Common myeloid progenitor, CD34-positive (primary cell): ENCODE measurements around the gene SUCLG1.
"Not testable (repeated sequence)": the region's sequence is repeated elsewhere in the genome, so short reads cannot be mapped to it uniquely, and the experiment has no call there.

Experiments
- CTCF ChIA-PET: fragments of 350-600 bp; sonication (Branson Sonifier 250); formaldehyde crosslinking; loops from one replicate; lab custom pipeline; 2021; ENCODE audit warnings: antibody characterized with exemption; lab: Charles Lee
- POLR2A ChIA-PET: fragments of 350-600 bp; sonication (Branson Sonifier 250); formaldehyde crosslinking; loops from one replicate; lab custom pipeline; 2021; ENCODE audit warnings: antibody characterized with exemption; lab: Charles Lee
- DNase-seq, 3 donors: peaks; one replicate each; pipeline versions ENCODE4 v3.0.0 to v3.0.0-alpha.2; 2013
- H3K27ac ChIP-seq, 2 experiments: 1 replicate in 1 of 2; 2 replicates in 1 of 2; pipeline ENCODE4 v1.7.0; 2013; ENCODE audit warnings: inconsistent platforms in 2 of 2, low read length in 2 of 2, mild to moderate bottlenecking in 2 of 2, low read depth in 1 of 2, moderate library complexity in 1 of 2; ENCODE audit not compliant: severe bottlenecking in 2 of 2, insufficient read depth in 1 of 2, poor library complexity in 1 of 2
- H3K27me3 ChIP-seq, 5 experiments: replicated peaks in 2 of 5; 1 replicate in 3 of 5; 2 replicates in 2 of 5; pipeline versions ENCODE4 v1.6.1 to v1.7.0; 2013; ENCODE audit warnings: low read length in 4 of 5, mild to moderate bottlenecking in 2 of 5, moderate library complexity in 2 of 5, inconsistent platforms in 1 of 5; ENCODE audit not compliant: insufficient read depth in 5 of 5, control insufficient read depth in 4 of 5
- H3K36me3 ChIP-seq, 4 experiments: 1 replicate in 2 of 4; 2 replicates in 2 of 4; pipeline versions ENCODE4 v1.6.1 to v1.7.0; 2013; ENCODE audit warnings: low read length in 3 of 4, control low read depth in 1 of 4, mild to moderate bottlenecking in 1 of 4; ENCODE audit not compliant: control insufficient read depth in 4 of 4, insufficient read depth in 4 of 4
- H3K4me1 ChIP-seq, 4 experiments: 1 replicate in 3 of 4; 2 replicates in 1 of 4; pipeline versions ENCODE4 v1.6.1 to v1.7.1; 2013; ENCODE audit warnings: low read length in 3 of 4, mild to moderate bottlenecking in 3 of 4, control low read depth in 1 of 4, inconsistent platforms in 1 of 4, moderate library complexity in 1 of 4; ENCODE audit not compliant: control insufficient read depth in 4 of 4, insufficient read depth in 4 of 4; ENCODE audit errors: control extremely low read depth in 1 of 4
- H3K4me3 ChIP-seq, 7 experiments: 1 replicate in 4 of 7; 2 replicates in 3 of 7; pipeline versions ENCODE4 v1.5.1 to v1.7.0; 2013; ENCODE audit warnings: mild to moderate bottlenecking in 7 of 7, low read length in 6 of 7, moderate library complexity in 6 of 7, inconsistent platforms in 2 of 7, low read depth in 2 of 7, control low read depth in 1 of 7; ENCODE audit not compliant: insufficient read depth in 4 of 7, control insufficient read depth in 1 of 7; ENCODE audit errors: extremely low read depth in 1 of 7
- H3K9me3 ChIP-seq, 5 experiments: 1 replicate in 4 of 5; 2 replicates in 1 of 5; pipeline versions ENCODE4 v1.6.1 to v1.7.1; 2013; ENCODE audit warnings: low read length in 4 of 5, mild to moderate bottlenecking in 2 of 5, inconsistent platforms in 1 of 5, low read depth in 1 of 5, moderate library complexity in 1 of 5; ENCODE audit not compliant: control insufficient read depth in 4 of 5, insufficient read depth in 2 of 5; ENCODE audit errors: control extremely low read depth in 1 of 5
- WGBS: methylation state at CpG from one replicate; pipeline ENCODE4 v1.1.5; 2013; ENCODE audit not compliant: insufficient coverage; 5-methylcytosine and 5-hydroxymethylcytosine counted together

The SUCLG1 gene

GRCh38 chr2:84425310-84425709 lies 33.8 kb downstream of the SUCLG1 start:
- DNase-seq = no peak
- 94% methylated on average over 3 of the region's 3 CpGs for WGBS
- H3K27ac ChIP-seq = peak overlapping the region in 1 of 2 experiments; percentile 9
- H3K4me1 ChIP-seq = no peaks in the 10 kb centered on the region
- no peak overlapping the region for H3K4me3 ChIP-seq
- ChIA-PET CTCF (no interaction called here), POLR2A (no interaction called here)
- H3K27me3 ChIP-seq = no peaks in the 10 kb centered on the region
- H3K9me3 ChIP-seq = no peaks in the 10 kb centered on the region
- H3K36me3 ChIP-seq = peaks cover 3 to 53% (median 26%) of the 10 kb centered on the region in 4 experiments

- CTCF ChIA-PET = interaction anchor here (0.8 kb wide), 1 partner anchor 13 kb away, joined by 3 read pairs; no protein-coding TSS in a partner anchor
- Histone ChIP-seq H3K36me3 (peaks cover 0 to 42% (median 19%) of the 10 kb centered on the region in 4 experiments), H3K27ac (no peak overlapping the region), H3K27me3 (no peaks in the 10 kb centered on the region), H3K4me1 (no peaks in the 10 kb centered on the region), H3K9me3 (no peaks in the 10 kb centered on the region), H3K4me3 (no peak overlapping the region)
- POLR2A ChIA-PET = no interaction called here
- DNase-seq = peak in 2 of 3 donors; percentile 8 to 15
Observed at GRCh38 chr2:84424152-84424551, 34.9 kb downstream of the SUCLG1 start.

GRCh38 chr2:84421791-84422190 lies 37.3 kb downstream of the SUCLG1 start:
- DNase-seq = no peak
- CTCF ChIA-PET = interaction anchor here (0.6 kb wide), 1 partner anchor 396 kb away, joined by 3 read pairs; no protein-coding TSS in a partner anchor
- Histone ChIP-seq H3K27me3 (no peaks in the 10 kb centered on the region), H3K9me3 (no peaks in the 10 kb centered on the region), H3K36me3 (peaks cover 0 to 29% (median 13%) of the 10 kb centered on the region in 4 experiments), H3K4me3 (no peak overlapping the region), H3K27ac (no peak overlapping the region), H3K4me1 (no peaks in the 10 kb centered on the region)
- WGBS = 88% methylated on average over 1 of the region's 1 CpG
- POLR2A ChIA-PET = no interaction called here

- H3K27me3 ChIP-seq = no peaks in the 10 kb centered on the region
- peaks cover 0 to 29% (median 13%) of the 10 kb centered on the region in 4 experiments for H3K36me3 ChIP-seq
- DNase-seq = no peak
- no peaks in the 10 kb centered on the region for H3K9me3 ChIP-seq
- 93% methylated on average over 2 of the region's 2 CpGs for WGBS
- H3K4me3 ChIP-seq = no peak overlapping the region
- no peaks in the 10 kb centered on the region for H3K4me1 ChIP-seq
- CTCF ChIA-PET = no interaction called here
- POLR2A ChIA-PET = no interaction called here
- no peak overlapping the region for H3K27ac ChIP-seq
Observed at GRCh38 chr2:84421197-84421596, 37.9 kb downstream of the SUCLG1 start.

GRCh38 chr2:84417453-84418145 lies 41.5 kb downstream of the SUCLG1 start:
- WGBS = 94% methylated on average over 2 of the region's 4 CpGs
- CTCF ChIA-PET = no interaction called here
- no peaks in the 10 kb centered on the region for H3K27me3 ChIP-seq
- no peak overlapping the region for H3K4me3 ChIP-seq
- DNase-seq = no peak
- peaks cover 0 to 6% (median under 1%) of the 10 kb centered on the region in 4 experiments for H3K36me3 ChIP-seq
- peaks cover 0 to 2% (median 0%) of the 10 kb centered on the region in 5 experiments for H3K9me3 ChIP-seq
- no peaks in the 10 kb centered on the region for H3K4me1 ChIP-seq
- POLR2A ChIA-PET = no interaction called here
- no peak overlapping the region for H3K27ac ChIP-seq

- DNase-seq = no peak
- ChIA-PET POLR2A (no interaction called here), CTCF (no interaction called here)
- H3K4me3 ChIP-seq = no peak overlapping the region
- WGBS = 80% methylated on average over 1 of the region's 2 CpGs
- H3K27ac ChIP-seq = no peak overlapping the region
- peaks cover 0 to 3% (median 0%) of the 10 kb centered on the region in 5 experiments for H3K9me3 ChIP-seq
- H3K36me3 ChIP-seq = no peaks in the 10 kb centered on the region
- H3K27me3 ChIP-seq = peaks cover 0 to 5% (median 0%) of the 10 kb centered on the region in 5 experiments
- H3K4me1 ChIP-seq = no peaks in the 10 kb centered on the region
Observed at GRCh38 chr2:84409531-84409930, 49.5 kb downstream of the SUCLG1 start.

- H3K36me3 ChIP-seq, H3K9me3 ChIP-seq, H3K27me3 ChIP-seq, DNase-seq, CTCF ChIA-PET, POLR2A ChIA-PET, H3K4me1 ChIP-seq, H3K4me3 ChIP-seq, H3K27ac ChIP-seq: not testable (repeated sequence)
- WGBS = 67% methylated on average over 1 of the region's 3 CpGs
Observed at GRCh38 chr2:84402111-84402510, 57.0 kb downstream of the SUCLG1 start.
